Astrocyte of the spinal cord (primary cell): ENCODE results near the gene ATF7.

ENCODE experiments used
- DNase-seq: peaks from one replicate; pipeline ENCODE4 v3.0.0; 2011; ENCODE audit warnings: low read depth, low spot score
- H3K4me3 ChIP-seq: 2 replicates; pipeline ENCODE4 v1.5.1; 2011; ENCODE audit warnings: low read depth, mild to moderate bottlenecking, low read length, moderate library complexity
- in situ Hi-C: cut with HindIII; loops from 2 replicates; pipeline ENCODE4 v1.10.0; 2017; ENCODE audit warnings: low sequenced_read_pairs
- TF ChIP-seq, protein P1 (sequence below): IDR thresholded peaks from 2 replicates; pipeline ENCODE4 v1.5.1; 2012; ENCODE audit warnings: low read depth, mild to moderate bottlenecking, low read length, inconsistent platforms

ATF7 gene

GRCh38 chr12:53664191-53664590, 38.0 kb upstream of the ATF7 start:
- DNase-seq = no peak
- in situ Hi-C loops = no loop called here
- TF ChIP-seq, protein P1, sequence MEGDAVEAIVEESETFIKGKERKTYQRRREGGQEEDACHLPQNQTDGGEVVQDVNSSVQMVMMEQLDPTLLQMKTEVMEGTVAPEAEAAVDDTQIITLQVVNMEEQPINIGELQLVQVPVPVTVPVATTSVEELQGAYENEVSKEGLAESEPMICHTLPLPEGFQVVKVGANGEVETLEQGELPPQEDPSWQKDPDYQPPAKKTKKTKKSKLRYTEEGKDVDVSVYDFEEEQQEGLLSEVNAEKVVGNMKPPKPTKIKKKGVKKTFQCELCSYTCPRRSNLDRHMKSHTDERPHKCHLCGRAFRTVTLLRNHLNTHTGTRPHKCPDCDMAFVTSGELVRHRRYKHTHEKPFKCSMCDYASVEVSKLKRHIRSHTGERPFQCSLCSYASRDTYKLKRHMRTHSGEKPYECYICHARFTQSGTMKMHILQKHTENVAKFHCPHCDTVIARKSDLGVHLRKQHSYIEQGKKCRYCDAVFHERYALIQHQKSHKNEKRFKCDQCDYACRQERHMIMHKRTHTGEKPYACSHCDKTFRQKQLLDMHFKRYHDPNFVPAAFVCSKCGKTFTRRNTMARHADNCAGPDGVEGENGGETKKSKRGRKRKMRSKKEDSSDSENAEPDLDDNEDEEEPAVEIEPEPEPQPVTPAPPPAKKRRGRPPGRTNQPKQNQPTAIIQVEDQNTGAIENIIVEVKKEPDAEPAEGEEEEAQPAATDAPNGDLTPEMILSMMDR = no peak
- H3K4me3 ChIP-seq = no peak overlapping the region

DNA sequence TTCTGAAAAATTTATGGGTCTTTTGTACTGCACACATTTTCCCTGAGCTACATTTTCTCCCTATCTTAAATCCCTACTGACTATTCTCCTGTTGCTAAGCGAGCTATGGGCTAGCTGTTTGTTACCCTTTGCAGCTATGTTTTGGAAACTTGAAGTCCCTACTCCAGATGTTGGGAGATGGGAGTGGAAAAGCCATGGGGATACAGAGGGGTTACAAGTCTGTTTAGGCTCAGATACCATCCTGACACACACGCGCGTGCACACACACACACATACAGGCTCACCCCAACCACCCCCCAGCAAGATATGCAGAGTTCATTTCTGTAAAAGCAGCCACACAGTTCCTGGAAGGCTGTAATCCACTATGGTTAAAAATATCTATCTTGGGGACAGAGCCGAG, 33.9 kb upstream of the ATF7 start:
- DNase-seq = no peak
- TF ChIP-seq, protein P1 = no peak
- no peak overlapping the region for H3K4me3 ChIP-seq
- in situ Hi-C loops = no loop called here

- in situ Hi-C loops = no loop called here
- peak; percentile 76 for DNase-seq
- TF ChIP-seq, protein P1 = no peak
- no peak overlapping the region for H3K4me3 ChIP-seq
Measured at GRCh38 chr12:53659571-53659981, 33.4 kb upstream of the ATF7 start.

DNA sequence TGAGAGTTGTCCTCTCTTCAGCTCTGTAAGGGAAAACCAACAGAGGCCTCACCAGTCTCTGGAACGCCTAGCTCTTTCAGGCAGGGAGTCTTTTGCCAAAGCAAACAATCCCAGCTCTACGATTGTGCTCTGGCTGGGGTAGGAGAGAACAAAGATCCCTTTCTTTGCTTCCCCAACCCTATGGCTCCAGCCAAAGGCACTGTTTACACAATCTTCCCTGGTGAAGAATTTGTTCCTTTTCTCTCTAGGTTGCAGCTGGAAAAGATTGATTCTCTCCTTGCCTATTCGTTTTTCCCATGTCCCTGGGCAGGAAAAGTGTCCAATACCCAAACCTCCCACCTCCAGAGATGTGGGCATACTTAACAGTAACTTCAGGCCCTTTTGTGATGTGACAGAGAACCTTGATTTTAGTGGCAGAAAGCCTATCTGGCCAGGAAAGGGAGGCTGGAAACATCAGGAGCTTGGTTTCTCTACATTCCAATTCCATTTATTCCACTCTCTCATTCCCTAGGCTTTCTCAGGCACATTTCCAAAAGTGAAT, 32.9 kb upstream of the ATF7 start:
- H3K4me3 ChIP-seq = no peak overlapping the region
- in situ Hi-C loops = no loop called here
- peak; percentile 93 for DNase-seq
- TF ChIP-seq, protein P1 = no peak

DNA sequence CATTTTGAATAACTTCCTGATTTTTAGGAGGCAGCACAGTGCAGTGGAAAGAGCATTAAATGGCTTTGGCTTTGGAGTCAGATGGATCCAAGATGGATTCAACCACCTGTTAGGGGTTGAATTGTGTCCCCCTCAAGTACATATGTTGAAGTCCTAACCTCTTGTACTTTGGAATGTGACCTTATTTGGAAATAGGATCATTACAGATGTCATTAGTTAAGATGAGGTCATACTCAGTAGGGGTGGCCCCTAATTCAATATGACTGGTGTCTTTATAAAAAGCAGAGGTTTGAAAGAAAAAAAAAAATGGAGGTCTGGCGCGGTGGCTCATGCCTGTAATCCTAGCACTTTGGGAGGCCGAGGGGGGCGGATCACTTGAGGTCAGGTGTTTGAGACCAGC, 30.9 kb upstream of the ATF7 start:
- no peak overlapping the region for H3K4me3 ChIP-seq

DNA sequence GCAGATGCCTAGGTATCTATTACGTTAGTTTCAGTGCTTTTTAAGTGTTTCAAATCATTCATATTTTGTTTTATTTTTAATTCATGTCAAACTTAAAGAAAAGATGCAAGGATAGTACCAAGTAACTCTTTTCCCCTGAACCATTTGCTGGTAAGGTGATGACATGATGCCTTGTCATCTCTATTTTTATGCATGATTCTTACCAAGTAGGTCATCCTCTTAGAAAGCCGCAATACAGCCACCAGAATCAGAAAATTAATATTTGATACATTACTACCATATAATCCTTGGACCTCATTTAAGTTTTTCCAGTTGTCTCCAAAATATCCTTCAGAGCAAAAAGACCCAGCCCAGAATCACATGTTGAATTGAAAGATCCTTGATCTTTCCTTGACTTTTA, 27.4 kb upstream of the ATF7 start:
- in situ Hi-C loops = no loop called here
- no peak overlapping the region for H3K4me3 ChIP-seq
- TF ChIP-seq, protein P1 = no peak
- DNase-seq = no peak

More for the DNA sequence above, 30.9 kb upstream of the ATF7 start:
- DNase-seq = no peak
- TF ChIP-seq, protein P1 = no peak
- in situ Hi-C loops = no loop called here

GRCh38 chr12:53652366-53652765, 26.2 kb upstream of the ATF7 start:
- TF ChIP-seq, protein P1 = no peak
- peak; percentile 75 for DNase-seq
- in situ Hi-C loops = no loop called here

More at GRCh38 chr12:53652366-53652765, 26.2 kb upstream of the ATF7 start:
- no peak overlapping the region for H3K4me3 ChIP-seq
